HepG2 (cell line): ENCODE data around the gene PRPSAP1. TPM values are rescaled to one million over a fixed set of nuclear protein-coding genes. Genes with fewer than 3 reads are reported as not detected.

Experiments
- GLI4 ChIP-seq: sonication (generic); formaldehyde crosslinking; IDR thresholded peaks from 2 replicates; pipeline ENCODE4 v1.5.1; 2020; ENCODE audit warnings: missing genetic modification reagents, mild to moderate bottlenecking, moderate library complexity, borderline replicate concordance
- GMEB1 ChIP-seq: sonication (generic); formaldehyde crosslinking; IDR thresholded peaks from 2 replicates; pipeline ENCODE4 v1.5.1; 2020; ENCODE audit warnings: missing genetic modification reagents, mild to moderate bottlenecking, borderline replicate concordance
- KAT8 ChIP-seq: IDR thresholded peaks from 2 replicates; pipeline ENCODE4 v1.6.1; 2016; ENCODE audit warnings: missing genetic modification reagents, missing compliant biosample characterization
- KLF9 ChIP-seq: IDR thresholded peaks from 2 replicates; pipeline ENCODE4 v1.6.1; 2016; ENCODE audit warnings: low read depth
- MAFF ChIP-seq: IDR thresholded peaks from 2 replicates; pipeline ENCODE4 v1.6.1; 2011; ENCODE audit warnings: low read depth, low read length, improper control_type of control experiment
- NFAT5 ChIP-seq: sonication (generic); formaldehyde crosslinking; IDR thresholded peaks from 2 replicates; pipeline ENCODE4 v1.4.0; 2020; ENCODE audit warnings: missing genetic modification reagents
- TBP ChIP-seq: sonication (generic); formaldehyde crosslinking; IDR thresholded peaks from 2 replicates; pipeline ENCODE4 v1.5.0; 2020; ENCODE audit warnings: missing genetic modification reagents
- ZMYM4 ChIP-seq: sonication (generic); formaldehyde crosslinking; IDR thresholded peaks from 2 replicates; pipeline ENCODE4 v1.8.1; 2023; ENCODE audit warnings: mild to moderate bottlenecking, missing genetic modification reagents
- ZNF256 ChIP-seq: sonication (generic); formaldehyde crosslinking; conservative IDR thresholded peaks from 2 replicates; pipeline ENCODE4 v1.4.0; 2020; ENCODE audit warnings: missing genetic modification reagents
- polyA plus RNA-seq, 8 experiments: library from polyadenylated mRNA; depleted of rRNA in 3 of 8; stranded (reverse) in 7 of 8; unstranded in 1 of 8; fragments of >200 nt; fragmentation: Illumina TruSeq in 4 of 8; extraction: Trizol in 4 of 8; gene quantifications; 2 replicates each; pipeline versions ENCODE4 v1.2.1 to v1.2.3, GENCODE V29; 2011 to 2016; ENCODE audit warnings: low read depth in 4 of 8, missing spikeins in 1 of 8, mixed read lengths in 1 of 8; ENCODE audit not compliant: insufficient read depth in 1 of 8
- total RNA-seq, 5 experiments: library from RNA; depleted of rRNA; stranded (reverse); fragments of >200 nt; fragmentation: Illumina TruSeq; extraction: Trizol; gene quantifications; 2 replicates each; pipeline ENCODE4 v1.2.3, GENCODE V29; 2016; ENCODE audit warnings: low read depth in 1 of 5
- TF ChIP-seq, protein P1 (sequence below): sonication (generic); formaldehyde crosslinking; IDR thresholded peaks from 2 replicates; pipeline ENCODE4 v1.4.0; 2020; ENCODE audit warnings: missing genetic modification reagents
- TF ChIP-seq, protein P2 (sequence below): sonication (generic); formaldehyde crosslinking; conservative IDR thresholded peaks from 2 replicates; pipeline ENCODE4 v1.8.0; 2022; ENCODE audit warnings: missing genetic modification reagents
- TF ChIP-seq, protein P3 (sequence below): sonication (generic); formaldehyde crosslinking; IDR thresholded peaks from 2 replicates; pipeline ENCODE4 v1.4.0; 2020; ENCODE audit warnings: missing genetic modification reagents, borderline replicate concordance

PRPSAP1 gene
- total and polyA plus RNA-seq, 2 of the 13 experiments (the other 11 are each of a cell fraction or from before 2014, with no cell fraction given): 91.1 to 314 TPM

DNA sequence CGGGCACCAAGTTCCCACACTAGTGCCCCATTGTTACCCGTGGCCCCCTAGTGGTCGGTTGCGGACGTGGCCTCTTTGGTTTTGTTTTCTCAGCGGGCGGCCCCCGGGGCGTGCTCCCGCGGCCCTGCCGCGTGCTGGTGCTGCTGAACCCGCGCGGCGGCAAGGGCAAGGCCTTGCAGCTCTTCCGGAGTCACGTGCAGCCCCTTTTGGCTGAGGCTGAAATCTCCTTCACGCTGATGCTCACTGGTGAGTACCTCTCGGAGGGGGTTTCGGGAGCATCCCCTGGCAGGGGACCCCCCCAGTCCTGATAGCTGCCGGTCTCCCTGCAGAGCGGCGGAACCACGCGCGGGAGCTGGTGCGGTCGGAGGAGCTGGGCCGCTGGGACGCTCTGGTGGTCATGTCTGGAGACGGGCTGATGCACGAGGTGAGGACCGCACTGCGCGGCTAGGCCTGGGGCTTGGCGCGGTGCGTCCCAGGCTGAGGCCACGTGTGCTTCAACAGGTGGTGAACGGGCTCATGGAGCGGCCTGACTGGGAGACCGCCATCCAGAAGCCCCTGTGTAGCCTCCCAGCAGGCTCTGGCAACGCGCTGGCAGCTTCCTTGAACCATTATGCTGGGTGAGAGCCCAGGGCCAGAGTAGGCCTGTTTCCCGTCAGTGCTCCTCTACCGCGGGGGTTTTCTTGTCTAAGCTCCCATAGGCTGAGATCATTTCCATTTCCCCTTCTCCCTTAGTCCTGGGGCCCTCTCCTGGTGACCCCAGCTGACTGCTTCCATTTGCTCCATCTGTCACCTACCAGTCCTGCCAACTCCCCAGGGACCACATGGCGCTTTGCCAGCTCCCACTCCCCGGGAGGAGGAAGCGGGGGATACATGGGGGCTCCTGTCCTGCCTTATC is 32.4 kb upstream of the PRPSAP1 start (continued):
- TF ChIP-seq ZNF256 (peak; percentile 99), GMEB1 (CRISPR knock-in tag) (peak; percentile 72), NFAT5 (CRISPR knock-in tag) (peak; percentile 99), GLI4 (CRISPR knock-in tag) (peak; percentile 93), MAFF (no peak), ZMYM4 (peak; percentile 78), KLF9 (CRISPR knock-in tag) (peak; percentile 89; the same call in 1 of the 2 replicates), TBP (CRISPR knock-in tag) (no peak; the same call in 1 of the 2 replicates), KAT8 (CRISPR knock-in tag) (peak; percentile 90)
- TF ChIP-seq, protein P1, sequence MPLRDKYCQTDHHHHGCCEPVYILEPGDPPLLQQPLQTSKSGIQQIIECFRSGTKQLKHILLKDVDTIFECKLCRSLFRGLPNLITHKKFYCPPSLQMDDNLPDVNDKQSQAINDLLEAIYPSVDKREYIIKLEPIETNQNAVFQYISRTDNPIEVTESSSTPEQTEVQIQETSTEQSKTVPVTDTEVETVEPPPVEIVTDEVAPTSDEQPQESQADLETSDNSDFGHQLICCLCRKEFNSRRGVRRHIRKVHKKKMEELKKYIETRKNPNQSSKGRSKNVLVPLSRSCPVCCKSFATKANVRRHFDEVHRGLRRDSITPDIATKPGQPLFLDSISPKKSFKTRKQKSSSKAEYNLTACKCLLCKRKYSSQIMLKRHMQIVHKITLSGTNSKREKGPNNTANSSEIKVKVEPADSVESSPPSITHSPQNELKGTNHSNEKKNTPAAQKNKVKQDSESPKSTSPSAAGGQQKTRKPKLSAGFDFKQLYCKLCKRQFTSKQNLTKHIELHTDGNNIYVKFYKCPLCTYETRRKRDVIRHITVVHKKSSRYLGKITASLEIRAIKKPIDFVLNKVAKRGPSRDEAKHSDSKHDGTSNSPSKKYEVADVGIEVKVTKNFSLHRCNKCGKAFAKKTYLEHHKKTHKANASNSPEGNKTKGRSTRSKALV (CRISPR knock-in tag): peak; percentile 97
- TF ChIP-seq, protein P2, sequence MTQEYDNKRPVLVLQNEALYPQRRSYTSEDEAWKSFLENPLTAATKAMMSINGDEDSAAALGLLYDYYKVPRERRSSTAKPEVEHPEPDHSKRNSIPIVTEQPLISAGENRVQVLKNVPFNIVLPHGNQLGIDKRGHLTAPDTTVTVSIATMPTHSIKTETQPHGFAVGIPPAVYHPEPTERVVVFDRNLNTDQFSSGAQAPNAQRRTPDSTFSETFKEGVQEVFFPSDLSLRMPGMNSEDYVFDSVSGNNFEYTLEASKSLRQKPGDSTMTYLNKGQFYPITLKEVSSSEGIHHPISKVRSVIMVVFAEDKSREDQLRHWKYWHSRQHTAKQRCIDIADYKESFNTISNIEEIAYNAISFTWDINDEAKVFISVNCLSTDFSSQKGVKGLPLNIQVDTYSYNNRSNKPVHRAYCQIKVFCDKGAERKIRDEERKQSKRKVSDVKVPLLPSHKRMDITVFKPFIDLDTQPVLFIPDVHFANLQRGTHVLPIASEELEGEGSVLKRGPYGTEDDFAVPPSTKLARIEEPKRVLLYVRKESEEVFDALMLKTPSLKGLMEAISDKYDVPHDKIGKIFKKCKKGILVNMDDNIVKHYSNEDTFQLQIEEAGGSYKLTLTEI (CRISPR knock-in tag): no peak
- TF ChIP-seq, protein P3, sequence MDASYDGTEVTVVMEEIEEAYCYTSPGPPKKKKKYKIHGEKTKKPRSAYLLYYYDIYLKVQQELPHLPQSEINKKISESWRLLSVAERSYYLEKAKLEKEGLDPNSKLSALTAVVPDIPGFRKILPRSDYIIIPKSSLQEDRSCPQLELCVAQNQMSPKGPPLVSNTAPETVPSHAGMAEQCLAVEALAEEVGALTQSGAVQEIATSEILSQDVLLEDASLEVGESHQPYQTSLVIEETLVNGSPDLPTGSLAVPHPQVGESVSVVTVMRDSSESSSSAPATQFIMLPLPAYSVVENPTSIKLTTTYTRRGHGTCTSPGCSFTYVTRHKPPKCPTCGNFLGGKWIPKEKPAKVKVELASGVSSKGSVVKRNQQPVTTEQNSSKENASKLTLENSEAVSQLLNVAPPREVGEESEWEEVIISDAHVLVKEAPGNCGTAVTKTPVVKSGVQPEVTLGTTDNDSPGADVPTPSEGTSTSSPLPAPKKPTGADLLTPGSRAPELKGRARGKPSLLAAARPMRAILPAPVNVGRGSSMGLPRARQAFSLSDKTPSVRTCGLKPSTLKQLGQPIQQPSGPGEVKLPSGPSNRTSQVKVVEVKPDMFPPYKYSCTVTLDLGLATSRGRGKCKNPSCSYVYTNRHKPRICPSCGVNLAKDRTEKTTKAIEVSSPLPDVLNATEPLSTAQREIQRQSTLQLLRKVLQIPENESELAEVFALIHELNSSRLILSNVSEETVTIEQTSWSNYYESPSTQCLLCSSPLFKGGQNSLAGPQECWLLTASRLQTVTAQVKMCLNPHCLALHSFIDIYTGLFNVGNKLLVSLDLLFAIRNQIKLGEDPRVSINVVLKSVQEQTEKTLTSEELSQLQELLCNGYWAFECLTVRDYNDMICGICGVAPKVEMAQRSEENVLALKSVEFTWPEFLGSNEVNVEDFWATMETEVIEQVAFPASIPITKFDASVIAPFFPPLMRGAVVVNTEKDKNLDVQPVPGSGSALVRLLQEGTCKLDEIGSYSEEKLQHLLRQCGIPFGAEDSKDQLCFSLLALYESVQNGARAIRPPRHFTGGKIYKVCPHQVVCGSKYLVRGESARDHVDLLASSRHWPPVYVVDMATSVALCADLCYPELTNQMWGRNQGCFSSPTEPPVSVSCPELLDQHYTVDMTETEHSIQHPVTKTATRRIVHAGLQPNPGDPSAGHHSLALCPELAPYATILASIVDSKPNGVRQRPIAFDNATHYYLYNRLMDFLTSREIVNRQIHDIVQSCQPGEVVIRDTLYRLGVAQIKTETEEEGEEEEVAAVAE (CRISPR knock-in tag): peak; percentile 79; the same call in 1 of the 2 replicates
